Gastroesophageal sphincter (tissue), 4 donors: ENCODE data around the gene SEPTIN2. TPM values are rescaled to one million over a fixed set of nuclear protein-coding genes. Genes with fewer than 3 reads are reported as not detected.

Experiments used
- ATAC-seq: fragments of 150-250 bp; one replicate; pipeline ENCODE4 v1.9.1; 2016; ENCODE audit warnings: mild to moderate bottlenecking, moderate library complexity
- H3K27ac ChIP-seq, 4 donors: fragments of 200-600 bp; sonication (generic) in 3 of 4; 1 replicate in 3 of 4; 2 replicates in 1 of 4; pipeline ENCODE4 v1.5.1; 2016 to 2019
- H3K27me3 ChIP-seq: fragments of 200-600 bp; sonication (generic); one replicate; pipeline ENCODE4 v1.5.1; 2019
- H3K36me3 ChIP-seq, 2 donors: fragments of 200-600 bp; sonication (generic); one replicate each; pipeline ENCODE4 v1.5.1; 2019; ENCODE audit warnings: control low read depth in 1 of 2
- H3K4me1 ChIP-seq, 3 donors: fragments of 200-600 bp; sonication (generic); 1 replicate in 2 of 3; 2 replicates in 1 of 3; pipeline ENCODE4 v1.5.1; 2016 to 2019; ENCODE audit warnings: control low read depth in 2 of 3
- H3K4me3 ChIP-seq, 2 donors: fragments of 200-600 bp; sonication (generic); one replicate each; pipeline ENCODE4 v1.5.1; 2019; ENCODE audit warnings: mild to moderate bottlenecking in 1 of 2, moderate library complexity in 1 of 2
- H3K9me3 ChIP-seq, 3 donors: fragments of 200-600 bp; sonication (generic); one replicate each; pipeline ENCODE4 v1.5.1; 2017 to 2019; ENCODE audit warnings: control low read depth in 2 of 3
- EP300 ChIP-seq: sonication (generic); formaldehyde crosslinking; IDR thresholded peaks from one replicate; pipeline ENCODE4 v1.6.1; 2017; ENCODE audit warnings: antibody characterized with exemption, mild to moderate bottlenecking
- POLR2A ChIP-seq, 2 donors: fragments of 450-650 bp; IDR thresholded peaks; one replicate each; pipeline ENCODE4 v1.6.1; 2017; ENCODE audit warnings: antibody characterized with exemption in 2 of 2, mild to moderate bottlenecking in 2 of 2, moderate library complexity in 1 of 2
- POLR2AphosphoS5 ChIP-seq: sonication (generic); formaldehyde crosslinking; IDR thresholded peaks from one replicate; pipeline ENCODE4 v1.6.1; 2017; ENCODE audit warnings: antibody characterized with exemption
- WGBS, 2 donors: methylation state at CpG; one replicate each; pipeline ENCODE4 v1.1.5; 2018; ENCODE audit warnings: low coverage in 1 of 2; 5-methylcytosine and 5-hydroxymethylcytosine counted together
- total RNA-seq, 4 donors: library from RNA; depleted of rRNA; stranded (reverse); fragments of >200 nt; gene quantifications; one replicate each; pipeline ENCODE4 v1.1.0, GENCODE V29; 2016
- TF ChIP-seq, protein P1 (sequence below), 4 experiments: fragments of 200-600 bp in 2 of 4; fragments of 450-650 bp in 2 of 4; sonication (generic) in 1 of 4; IDR thresholded peaks; one replicate each; pipeline ENCODE4 v1.5.1; 2017 to 2019; ENCODE audit warnings: antibody characterized with exemption in 4 of 4, mild to moderate bottlenecking in 2 of 4, moderate library complexity in 2 of 4

Gene SEPTIN2
- total RNA-seq, 4 donors from 2014 or later = 317 to 360 (median 330) TPM

DNA sequence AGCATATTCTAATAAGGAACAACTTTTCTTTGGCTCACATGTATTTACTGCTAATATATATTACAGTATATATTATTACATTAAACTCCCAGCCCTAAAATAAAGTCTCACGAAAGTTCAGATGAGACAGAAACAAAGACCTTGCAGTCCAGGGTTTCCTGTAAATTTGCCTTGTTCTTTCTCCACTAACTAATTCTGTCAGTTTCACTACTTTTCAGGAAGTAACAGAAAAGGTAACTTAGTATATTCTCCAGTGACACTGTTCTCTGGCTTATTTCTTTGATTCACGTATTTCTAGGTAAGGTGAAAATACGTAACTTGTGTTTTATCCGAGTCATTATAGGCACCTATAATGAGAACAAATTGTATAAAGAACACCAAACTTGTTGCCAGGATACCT lies 35.4 kb upstream of the SEPTIN2 start:
- Histone ChIP-seq H3K27ac (no peak overlapping the region), H3K36me3 (no peaks in the 10 kb centered on the region), H3K9me3 (no peaks in the 10 kb centered on the region), H3K27me3 (no peaks in the 10 kb centered on the region), H3K4me3 (no peak overlapping the region), H3K4me1 (peaks cover 0 to 46% (median 0%) of the 10 kb centered on the region in 3 donors)
- TF ChIP-seq EP300 (no peak), POLR2A (IDR thresholded peaks at IDR 0.05) (no peak)
- WGBS, 2 donors = 47 to 88% methylated on average over 4 of the region's 4 CpGs
- ATAC-seq = no peak

DNA sequence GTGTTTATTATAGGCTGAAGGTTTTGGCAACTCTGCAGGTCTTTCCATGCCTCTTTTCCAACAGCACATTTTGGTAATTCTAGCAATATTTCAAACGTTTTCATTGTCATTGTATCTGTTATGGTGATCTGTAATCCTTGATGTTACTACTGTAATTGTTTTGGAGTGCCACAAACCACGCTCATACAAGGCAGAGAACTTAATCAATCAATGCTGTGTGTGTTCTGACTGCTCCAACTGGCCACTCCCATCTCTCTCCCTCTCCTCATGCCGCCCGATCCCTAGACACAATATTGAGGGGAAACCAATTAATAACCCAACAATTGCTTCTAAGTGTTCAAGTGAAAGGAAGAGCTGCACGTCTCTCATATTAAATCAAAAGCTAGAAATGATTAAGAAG lies 33.2 kb upstream of the SEPTIN2 start:
- TF ChIP-seq, protein P1, sequence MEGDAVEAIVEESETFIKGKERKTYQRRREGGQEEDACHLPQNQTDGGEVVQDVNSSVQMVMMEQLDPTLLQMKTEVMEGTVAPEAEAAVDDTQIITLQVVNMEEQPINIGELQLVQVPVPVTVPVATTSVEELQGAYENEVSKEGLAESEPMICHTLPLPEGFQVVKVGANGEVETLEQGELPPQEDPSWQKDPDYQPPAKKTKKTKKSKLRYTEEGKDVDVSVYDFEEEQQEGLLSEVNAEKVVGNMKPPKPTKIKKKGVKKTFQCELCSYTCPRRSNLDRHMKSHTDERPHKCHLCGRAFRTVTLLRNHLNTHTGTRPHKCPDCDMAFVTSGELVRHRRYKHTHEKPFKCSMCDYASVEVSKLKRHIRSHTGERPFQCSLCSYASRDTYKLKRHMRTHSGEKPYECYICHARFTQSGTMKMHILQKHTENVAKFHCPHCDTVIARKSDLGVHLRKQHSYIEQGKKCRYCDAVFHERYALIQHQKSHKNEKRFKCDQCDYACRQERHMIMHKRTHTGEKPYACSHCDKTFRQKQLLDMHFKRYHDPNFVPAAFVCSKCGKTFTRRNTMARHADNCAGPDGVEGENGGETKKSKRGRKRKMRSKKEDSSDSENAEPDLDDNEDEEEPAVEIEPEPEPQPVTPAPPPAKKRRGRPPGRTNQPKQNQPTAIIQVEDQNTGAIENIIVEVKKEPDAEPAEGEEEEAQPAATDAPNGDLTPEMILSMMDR (IDR thresholded peaks at IDR 0.05) = no peak
- TF ChIP-seq POLR2AphosphoS5 = no peak
- no peak for TF ChIP-seq EP300
- H3K4me1 ChIP-seq = peaks cover 0 to 46% (median 0%) of the 10 kb centered on the region in 3 donors
- no peak for ATAC-seq
- WGBS, 2 donors = 7 to 30% methylated on average over 2 to 5 of the region's 5 CpGs
- H3K27me3 ChIP-seq = no peaks in the 10 kb centered on the region
- H3K4me3 ChIP-seq = no peak overlapping the region
- H3K27ac ChIP-seq = no peak overlapping the region
- H3K36me3 ChIP-seq = no peaks in the 10 kb centered on the region
- H3K9me3 ChIP-seq = no peaks in the 10 kb centered on the region

DNA sequence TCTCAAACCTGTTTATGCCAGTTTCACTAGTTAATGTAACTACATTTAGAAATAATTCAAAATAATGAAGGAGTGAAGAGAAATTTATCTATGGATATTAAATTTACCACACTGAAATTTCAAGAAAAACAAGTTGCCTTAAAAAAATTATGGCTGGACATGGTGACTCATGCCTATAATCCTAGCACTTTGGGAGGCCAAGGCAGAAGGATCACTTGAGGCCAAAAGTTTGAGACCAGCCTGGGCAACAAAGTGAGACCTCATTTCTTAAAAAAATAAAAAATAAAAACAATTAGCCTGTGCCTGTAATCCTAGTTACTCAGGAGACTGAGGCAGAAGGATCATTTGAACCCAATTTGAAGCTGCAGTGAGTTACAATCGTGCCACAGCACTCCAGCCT lies 30.1 kb upstream of the SEPTIN2 start:
- no peaks in the 10 kb centered on the region for H3K9me3 ChIP-seq
- TF ChIP-seq EP300 (no peak), POLR2AphosphoS5 (no peak), POLR2A (IDR thresholded peaks at IDR 0.05) (no peak)
- TF ChIP-seq, protein P1 (IDR thresholded peaks at IDR 0.05) = no peak
- peaks cover 0 to 59% (median 9%) of the 10 kb centered on the region in 3 donors for H3K4me1 ChIP-seq
- no peak for ATAC-seq
- no peak overlapping the region for H3K4me3 ChIP-seq
- no peaks in the 10 kb centered on the region for H3K27me3 ChIP-seq
- no peak overlapping the region for H3K27ac ChIP-seq
- H3K36me3 ChIP-seq = no peaks in the 10 kb centered on the region
- WGBS, 2 donors = 86 to 93% methylated on average over 1 of the region's 1 CpG

DNA sequence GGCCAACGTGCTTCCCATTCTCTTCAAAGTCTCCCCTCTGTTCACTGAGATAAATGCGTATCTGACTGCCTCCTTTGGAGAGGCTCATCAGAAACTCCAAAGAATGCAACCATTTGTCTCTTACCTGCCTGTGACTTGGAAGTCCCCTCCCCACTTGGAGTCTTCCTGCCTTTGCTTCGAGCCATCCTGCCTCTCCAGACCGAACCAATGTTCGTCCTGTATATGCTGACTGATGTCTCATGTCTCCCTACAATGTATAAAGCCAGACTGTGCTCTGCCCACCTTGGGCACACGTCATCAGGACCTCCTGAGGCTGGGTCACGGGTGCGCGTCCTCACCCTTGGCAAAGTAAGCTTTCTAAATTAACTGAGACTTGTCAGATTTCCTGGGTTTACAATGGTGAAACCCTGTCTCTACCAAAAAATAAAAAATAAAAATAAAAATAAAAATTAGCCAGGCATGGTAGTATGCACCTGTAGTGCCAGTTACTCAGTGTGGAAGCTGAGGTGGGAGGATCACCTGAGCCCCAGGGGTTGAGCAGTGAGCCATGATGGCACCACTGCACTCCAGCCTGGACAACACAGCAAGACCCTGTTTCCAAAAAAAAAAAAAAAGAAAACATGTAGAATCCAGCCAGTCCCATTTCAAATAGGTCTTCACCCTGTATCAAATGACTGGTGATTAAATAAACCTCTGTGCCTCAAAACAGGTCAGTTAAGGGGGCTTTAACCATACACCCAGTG lies 29.2 kb upstream of the SEPTIN2 start:
- TF ChIP-seq POLR2A (IDR thresholded peaks at IDR 0.05) (no peak), POLR2AphosphoS5 (no peak), EP300 (no peak)
- TF ChIP-seq, protein P1 (IDR thresholded peaks at IDR 0.05) = no peak
- no peak overlapping the region for H3K27ac ChIP-seq
- no peaks in the 10 kb centered on the region for H3K9me3 ChIP-seq
- ATAC-seq = no peak
- WGBS, 2 donors = 72 to 83% methylated on average over 3 to 5 of the region's 9 CpGs
- H3K4me1 ChIP-seq = peaks cover 0 to 51% (median 9%) of the 10 kb centered on the region in 3 donors
- H3K27me3 ChIP-seq = no peaks in the 10 kb centered on the region
- no peaks in the 10 kb centered on the region for H3K36me3 ChIP-seq
- no peak overlapping the region for H3K4me3 ChIP-seq

DNA sequence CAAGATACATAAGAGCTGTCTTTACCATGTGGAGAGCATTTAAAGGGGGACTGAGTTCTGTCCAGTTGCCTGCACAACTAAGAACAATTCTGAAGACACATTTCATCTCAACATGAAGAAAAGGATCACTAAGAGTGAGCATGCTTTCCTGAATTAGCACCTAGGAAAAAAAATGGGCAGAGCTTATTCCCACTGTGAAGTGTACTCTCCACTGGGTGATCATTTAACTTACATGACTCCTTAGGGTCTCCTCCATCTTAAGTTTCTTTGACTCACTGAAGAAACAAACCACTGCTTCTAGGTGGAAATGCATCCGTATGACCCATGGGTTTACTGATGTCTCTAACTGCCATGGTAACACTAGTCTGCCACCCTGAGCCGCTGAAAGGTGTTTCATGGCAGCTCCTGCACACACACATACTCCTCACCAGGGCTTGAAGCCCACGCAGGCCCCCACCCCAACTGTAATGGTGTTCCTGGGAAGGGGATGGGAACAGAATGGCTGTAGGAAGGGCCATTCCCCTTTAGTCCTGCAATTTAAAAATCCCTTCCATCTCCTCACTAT lies 27.3 kb upstream of the SEPTIN2 start:
- H3K27me3 ChIP-seq = no peaks in the 10 kb centered on the region
- ATAC-seq = no peak
- TF ChIP-seq, protein P1 (IDR thresholded peaks at IDR 0.05) = no peak
- TF ChIP-seq EP300 (no peak), POLR2AphosphoS5 (no peak), POLR2A (IDR thresholded peaks at IDR 0.05) (no peak)
- no peaks in the 10 kb centered on the region for H3K9me3 ChIP-seq
- no peaks in the 10 kb centered on the region for H3K36me3 ChIP-seq
- H3K4me1 ChIP-seq = peaks cover 0 to 39% (median 9%) of the 10 kb centered on the region in 3 donors
- H3K4me3 ChIP-seq = no peak overlapping the region
- WGBS, 2 donors = 75 to 93% methylated on average over 3 of the region's 3 CpGs
- H3K27ac ChIP-seq = no peak overlapping the region
